Glutamatergic neuron (in vitro differentiated cells): ENCODE data around the gene PPIL1. TPM values are rescaled to one million over a fixed set of nuclear protein-coding genes. Genes with fewer than 3 reads are reported as not detected.

Experiments
- DNase-seq: peaks from one replicate; pipeline ENCODE4 v3.0.0; 2022
- H3K27ac Mint-ChIP-seq: one replicate; pipeline ENCODE4 v1.8.0; 2020; ENCODE audit warnings: mild to moderate bottlenecking, mixed read lengths, inconsistent platforms; ENCODE audit not compliant: unreplicated experiment
- H3K27me3 Mint-ChIP-seq: one replicate; pipeline ENCODE4 v1.8.0; 2020; ENCODE audit warnings: mild to moderate bottlenecking, moderate library complexity, mixed read lengths, inconsistent platforms; ENCODE audit not compliant: unreplicated experiment
- H3K36me3 Mint-ChIP-seq: one replicate; pipeline ENCODE4 v1.8.0; 2020; ENCODE audit warnings: mild to moderate bottlenecking, mixed read lengths, inconsistent platforms; ENCODE audit not compliant: unreplicated experiment
- H3K4me1 Mint-ChIP-seq: one replicate; pipeline ENCODE4 v1.8.0; 2020; ENCODE audit warnings: mild to moderate bottlenecking, low read depth, mixed read lengths, inconsistent platforms; ENCODE audit not compliant: unreplicated experiment
- H3K4me3 Mint-ChIP-seq: one replicate; pipeline ENCODE4 v1.8.0; 2020; ENCODE audit warnings: mild to moderate bottlenecking, mixed read lengths, inconsistent platforms; ENCODE audit not compliant: unreplicated experiment
- H3K9me3 Mint-ChIP-seq: one replicate; pipeline ENCODE4 v1.8.0; 2020; ENCODE audit warnings: mild to moderate bottlenecking, moderate library complexity, mixed read lengths, inconsistent platforms; ENCODE audit not compliant: unreplicated experiment
- CTCF ChIP-seq: fragments of 200-600 bp; sonication (generic); IDR thresholded peaks from one replicate; pipeline ENCODE4 v1.5.0; 2021; ENCODE audit not compliant: partially characterized antibody, unreplicated experiment
- total RNA-seq: library from RNA; stranded (reverse); fragmentation: NEBNext Ultra II Directional; extraction: Animal tissue kit (Norgen Biotek cat#: 25700); gene quantifications from one replicate; pipeline ENCODE4 v1.2.1, GENCODE V29; 2021; ENCODE audit not compliant: unreplicated experiment

PPIL1 gene
- total RNA-seq, 1 donor from 2014 or later, result 28.6 TPM

- H3K4me3 Mint-ChIP-seq, result no peak overlapping the region
- TF ChIP-seq CTCF, result no peak
- H3K27ac Mint-ChIP-seq, result no peak overlapping the region
- H3K36me3 Mint-ChIP-seq, result no peaks in the 10 kb centered on the region
- H3K27me3 Mint-ChIP-seq, result no peaks in the 10 kb centered on the region
- H3K4me1 Mint-ChIP-seq, result peaks cover 2% of the 10 kb centered on the region
- no peaks in the 10 kb centered on the region for H3K9me3 Mint-ChIP-seq
- no peak for DNase-seq
These were observed 18.3 kb downstream of the PPIL1 start for GRCh38 chr6:36856277-36856676.

GRCh38 chr6:36855750-36856149 lies 18.9 kb downstream of the PPIL1 start:
- Mint-ChIP-seq H3K9me3 (no peaks in the 10 kb centered on the region), H3K27me3 (no peaks in the 10 kb centered on the region), H3K4me3 (no peak overlapping the region), H3K36me3 (no peaks in the 10 kb centered on the region), H3K4me1 (peaks cover 5% of the 10 kb centered on the region), H3K27ac (no peak overlapping the region)
- DNase-seq, result no peak
- no peak for TF ChIP-seq CTCF

- H3K36me3 Mint-ChIP-seq, result no peaks in the 10 kb centered on the region
- no peak overlapping the region for H3K4me3 Mint-ChIP-seq
- TF ChIP-seq CTCF, result no peak
- DNase-seq, result no peak
- H3K9me3 Mint-ChIP-seq, result no peaks in the 10 kb centered on the region
- no peaks in the 10 kb centered on the region for H3K27me3 Mint-ChIP-seq
- H3K4me1 Mint-ChIP-seq, result peaks cover 29% of the 10 kb centered on the region
- H3K27ac Mint-ChIP-seq, result no peak overlapping the region
These were observed 21.3 kb downstream of the PPIL1 start for GRCh38 chr6:36853325-36853724.

GRCh38 chr6:36852481-36853147 lies 22.0 kb downstream of the PPIL1 start:
- no peak overlapping the region for H3K4me3 Mint-ChIP-seq
- DNase-seq, result no peak
- no peak for TF ChIP-seq CTCF
- H3K9me3 Mint-ChIP-seq, result no peaks in the 10 kb centered on the region
- H3K27ac Mint-ChIP-seq, result peak overlapping the region; percentile 13
- H3K36me3 Mint-ChIP-seq, result no peaks in the 10 kb centered on the region
- H3K27me3 Mint-ChIP-seq, result no peaks in the 10 kb centered on the region
- peaks cover 36% of the 10 kb centered on the region for H3K4me1 Mint-ChIP-seq

GRCh38 chr6:36851626-36852025 lies 23.0 kb downstream of the PPIL1 start:
- H3K27ac Mint-ChIP-seq, result no peak overlapping the region
- no peak for TF ChIP-seq CTCF
- H3K27me3 Mint-ChIP-seq, result no peaks in the 10 kb centered on the region
- H3K36me3 Mint-ChIP-seq, result no peaks in the 10 kb centered on the region
- H3K4me1 Mint-ChIP-seq, result peaks cover 37% of the 10 kb centered on the region
- no peak overlapping the region for H3K4me3 Mint-ChIP-seq
- no peaks in the 10 kb centered on the region for H3K9me3 Mint-ChIP-seq
- DNase-seq, result no peak
